H9 (cell line): Measurements from ENCODE around the gene PCDHA1. TPM values are rescaled to one million over a fixed set of nuclear protein-coding genes. Genes with fewer than 3 reads are reported as not detected.

Experiments used
- DNase-seq: peaks from one replicate; pipeline ENCODE4 v3.0.0-alpha.2; 2017
- H2AFZ ChIP-seq: one replicate; pipeline ENCODE4 v1.6.1; 2013; ENCODE audit warnings: mild to moderate bottlenecking, low read length, control low read depth, moderate library complexity
- H2AK5ac ChIP-seq: 2 replicates; pipeline ENCODE4 v1.6.1; 2013; ENCODE audit warnings: low read length, control low read depth, mixed read lengths; ENCODE audit not compliant: insufficient read length
- H2BK120ac ChIP-seq: one replicate; pipeline ENCODE4 v1.6.1; 2013; ENCODE audit warnings: low read depth, mild to moderate bottlenecking, low read length, control low read depth, inconsistent platforms; ENCODE audit not compliant: poor library complexity, severe bottlenecking
- H2BK12ac ChIP-seq: 2 replicates; pipeline ENCODE4 v1.6.1; 2013; ENCODE audit warnings: low read length, control low read depth, mixed read lengths, low read depth; ENCODE audit not compliant: insufficient read length
- H2BK15ac ChIP-seq: 2 replicates; pipeline ENCODE4 v1.6.1; 2013; ENCODE audit warnings: low read depth, low read length, control low read depth
- H2BK20ac ChIP-seq: one replicate; pipeline ENCODE4 v1.6.1; 2013; ENCODE audit warnings: low read depth, mild to moderate bottlenecking, low read length, control low read depth, inconsistent platforms; ENCODE audit not compliant: poor library complexity, severe bottlenecking
- H2BK5ac ChIP-seq: 2 replicates; pipeline ENCODE4 v1.6.1; 2013; ENCODE audit warnings: low read length, control low read depth, mixed read lengths; ENCODE audit not compliant: insufficient read length
- H3K14ac ChIP-seq: 2 replicates; pipeline ENCODE4 v1.6.1; 2013; ENCODE audit warnings: low read length, control low read depth; ENCODE audit not compliant: insufficient read depth
- H3K18ac ChIP-seq: 2 replicates; pipeline ENCODE4 v1.6.1; 2013; ENCODE audit warnings: low read depth, mild to moderate bottlenecking, mixed read lengths, low read length, control low read depth; ENCODE audit not compliant: insufficient read length
- H3K23ac ChIP-seq: 2 replicates; pipeline ENCODE4 v1.6.1; 2013; ENCODE audit warnings: low read length, control low read depth, mixed read lengths, low read depth; ENCODE audit not compliant: insufficient read length
- H3K23me2 ChIP-seq: 2 replicates; pipeline ENCODE4 v1.6.1; 2013; ENCODE audit warnings: low read depth, mild to moderate bottlenecking, mixed read lengths, low read length, control low read depth; ENCODE audit not compliant: insufficient read length, poor library complexity, severe bottlenecking
- H3K27ac ChIP-seq: 2 replicates; pipeline ENCODE4 v1.5.1; 2013; ENCODE audit warnings: low read length, control low read depth, mixed read lengths, low read depth; ENCODE audit not compliant: insufficient read length
- H3K27me3 ChIP-seq: 2 replicates; pipeline ENCODE4 v1.6.1; 2013; ENCODE audit warnings: low read length, control low read depth, inconsistent platforms; ENCODE audit not compliant: insufficient read depth
- H3K4ac ChIP-seq: 2 replicates; pipeline ENCODE4 v1.6.1; 2013; ENCODE audit warnings: low read depth, mild to moderate bottlenecking, control low read depth, inconsistent platforms, low read length, moderate library complexity
- H3K4me1 ChIP-seq: 2 replicates; pipeline ENCODE4 v1.6.1; 2013; ENCODE audit warnings: low read length, control low read depth, inconsistent platforms; ENCODE audit not compliant: insufficient read depth
- H3K4me2 ChIP-seq: 2 replicates; pipeline ENCODE4 v1.6.1; 2013; ENCODE audit warnings: low read length, control low read depth, mixed read lengths; ENCODE audit not compliant: insufficient read length, insufficient read depth
- H3K56ac ChIP-seq: 2 replicates; pipeline ENCODE4 v1.6.1; 2013; ENCODE audit warnings: low read depth, mild to moderate bottlenecking, mixed read lengths, low read length, control low read depth; ENCODE audit not compliant: insufficient read length
- H3K79me1 ChIP-seq: 2 replicates; pipeline ENCODE4 v1.6.1; 2013; ENCODE audit warnings: low read depth, mild to moderate bottlenecking, moderate library complexity, low read length, control low read depth, inconsistent platforms; ENCODE audit not compliant: insufficient read depth, poor library complexity, severe bottlenecking
- H3K79me2 ChIP-seq: 2 replicates; pipeline ENCODE4 v1.6.1; 2013; ENCODE audit warnings: low read length, control low read depth, inconsistent platforms; ENCODE audit not compliant: insufficient read depth
- H3K9ac ChIP-seq: 2 replicates; pipeline ENCODE4 v1.6.1; 2013; ENCODE audit warnings: low read length, control low read depth, mixed read lengths; ENCODE audit not compliant: insufficient read length; ENCODE audit errors: extremely low read depth
- H3K9me3 ChIP-seq: one replicate; pipeline ENCODE4 v1.6.1; 2013; ENCODE audit warnings: low read depth, low read length, inconsistent platforms; ENCODE audit not compliant: control insufficient read depth
- H3T11ph ChIP-seq: one replicate; pipeline ENCODE4 v1.6.1; 2013; ENCODE audit warnings: mild to moderate bottlenecking, low read length, control low read depth, inconsistent platforms
- H4K20me1 ChIP-seq: one replicate; pipeline ENCODE4 v1.6.1; 2013; ENCODE audit not compliant: control insufficient read depth, insufficient read length, insufficient read depth
- H4K5ac ChIP-seq: 2 replicates; pipeline ENCODE4 v1.6.1; 2013; ENCODE audit warnings: low read depth, mild to moderate bottlenecking, mixed read lengths, low read length, control low read depth; ENCODE audit not compliant: insufficient read length
- H4K8ac ChIP-seq: replicated peaks from 2 replicates; pipeline ENCODE4 v1.6.1; 2013; ENCODE audit warnings: low read length, control low read depth, mixed read lengths, low read depth; ENCODE audit not compliant: insufficient read length
- H4K91ac ChIP-seq: 2 replicates; pipeline ENCODE4 v1.6.1; 2013; ENCODE audit warnings: low read depth, mild to moderate bottlenecking, moderate library complexity, mixed read lengths, low read length, control low read depth; ENCODE audit not compliant: insufficient read length
- H3K27ac Mint-ChIP-seq, 3 experiments: 2 replicates in 2 of 3; 3 replicates in 1 of 3; pipeline ENCODE4 v1.8.0; 2020 to 2021; ENCODE audit warnings: mixed read lengths in 3 of 3, mild to moderate bottlenecking in 1 of 3, moderate library complexity in 1 of 3
- H3K27me3 Mint-ChIP-seq: 2 replicates; pipeline ENCODE4 v1.8.0; 2021; ENCODE audit warnings: low read depth, mild to moderate bottlenecking, moderate library complexity, mixed read lengths
- H3K36me3 Mint-ChIP-seq, 3 experiments: 2 replicates in 2 of 3; 3 replicates in 1 of 3; pipeline ENCODE4 v1.8.0; 2020 to 2021; ENCODE audit warnings: low read depth in 3 of 3, mixed read lengths in 3 of 3; ENCODE audit not compliant: insufficient read depth in 1 of 3
- H3K4me1 Mint-ChIP-seq, 2 experiments: 2 replicates each; pipeline ENCODE4 v1.8.0; 2020; ENCODE audit warnings: mixed read lengths in 2 of 2
- H3K4me3 Mint-ChIP-seq, 2 experiments: 2 replicates in 1 of 2; 3 replicates in 1 of 2; pipeline ENCODE4 v1.8.0; 2020 to 2021; ENCODE audit warnings: mild to moderate bottlenecking in 2 of 2, mixed read lengths in 2 of 2, moderate library complexity in 1 of 2
- H3K9me3 Mint-ChIP-seq, 2 experiments: 2 replicates in 1 of 2; 3 replicates in 1 of 2; pipeline ENCODE4 v1.8.0; 2020; ENCODE audit warnings: mild to moderate bottlenecking in 2 of 2, mixed read lengths in 2 of 2, moderate library complexity in 1 of 2
- WGBS: extraction: QIAGEN DNeasy Blood & Tissue Kit; methylation state at CpG from one replicate; pipeline ENCODE4 v1.1.7; 2013; ENCODE audit warnings: missing lambda C conversion rate, low lambda C conversion rate, mixed read lengths; ENCODE audit not compliant: insufficient read length; ENCODE audit errors: extremely low coverage; 5-methylcytosine and 5-hydroxymethylcytosine counted together
- total RNA-seq: library from RNA; stranded (reverse); gene quantifications from 2 replicates; pipeline ENCODE4 v1.2.1, GENCODE V29; 2021
- TF ChIP-seq, protein P1 (sequence below): fragments of 200-600 bp; sonication (generic); conservative IDR thresholded peaks from 3 replicates; pipeline ENCODE4 v1.8.0; 2021; ENCODE audit warnings: antibody characterized with exemption, mild to moderate bottlenecking

Gene PCDHA1
- total RNA-seq, 1 experiment from 2014 or later: 0.61 TPM

GRCh38 chr5:140966293-140967225 is 180.6 kb downstream of the PCDHA1 start, which contains the start of gene PCDHAC2:
Gene PCDHAC2, plus strand, starts transcription at chr5:140966476. Its CDS starts 291 bp downstream, at chr5:140966767.
- H2BK15ac ChIP-seq: no peak within 1 kb of the TSS
- no peaks in the 10 kb centered on the region for H3K9me3 ChIP-seq
- no peak within 1 kb of the TSS for H3T11ph ChIP-seq
- no peak within 1 kb of the TSS for H2BK20ac ChIP-seq
- Mint-ChIP-seq H3K4me3 (peak within 1 kb of the TSS; percentile 82 to 94), H3K36me3 (peaks cover 0 to 4% (median 2%) of the 10 kb centered on the region in 3 experiments; a peak in 3 of 7 replicates), H3K27ac (peak within 1 kb of the TSS in 2 of 3 experiments; percentile 54 to 83; a peak in 3 of 7 replicates), H3K9me3 (no peaks in the 10 kb centered on the region), H3K27me3 (peaks cover 41% of the 10 kb centered on the region), H3K4me1 (peaks cover 40 to 44% of the 10 kb centered on the region in 2 experiments)
- H2AK5ac ChIP-seq: no peak within 1 kb of the TSS
- no peak within 1 kb of the TSS for H2BK5ac ChIP-seq
- H3K23ac ChIP-seq: no peak within 1 kb of the TSS
- peaks cover 14% of the 10 kb centered on the region for H3K23me2 ChIP-seq
- H4K91ac ChIP-seq: no peak within 1 kb of the TSS
- peak; percentile 83 for DNase-seq
- no peak within 1 kb of the TSS for H3K4ac ChIP-seq
- H2BK120ac ChIP-seq: no peak within 1 kb of the TSS
- no peaks in the 10 kb centered on the region for H3K79me1 ChIP-seq
- no peak within 1 kb of the TSS for H3K27ac ChIP-seq
- peaks cover 2% of the 10 kb centered on the region for H4K20me1 ChIP-seq
- H3K4me2 ChIP-seq: peak within 1 kb of the TSS; percentile 54
- H3K9ac ChIP-seq: peak within 1 kb of the TSS; percentile 44
- TF ChIP-seq, protein P1, sequence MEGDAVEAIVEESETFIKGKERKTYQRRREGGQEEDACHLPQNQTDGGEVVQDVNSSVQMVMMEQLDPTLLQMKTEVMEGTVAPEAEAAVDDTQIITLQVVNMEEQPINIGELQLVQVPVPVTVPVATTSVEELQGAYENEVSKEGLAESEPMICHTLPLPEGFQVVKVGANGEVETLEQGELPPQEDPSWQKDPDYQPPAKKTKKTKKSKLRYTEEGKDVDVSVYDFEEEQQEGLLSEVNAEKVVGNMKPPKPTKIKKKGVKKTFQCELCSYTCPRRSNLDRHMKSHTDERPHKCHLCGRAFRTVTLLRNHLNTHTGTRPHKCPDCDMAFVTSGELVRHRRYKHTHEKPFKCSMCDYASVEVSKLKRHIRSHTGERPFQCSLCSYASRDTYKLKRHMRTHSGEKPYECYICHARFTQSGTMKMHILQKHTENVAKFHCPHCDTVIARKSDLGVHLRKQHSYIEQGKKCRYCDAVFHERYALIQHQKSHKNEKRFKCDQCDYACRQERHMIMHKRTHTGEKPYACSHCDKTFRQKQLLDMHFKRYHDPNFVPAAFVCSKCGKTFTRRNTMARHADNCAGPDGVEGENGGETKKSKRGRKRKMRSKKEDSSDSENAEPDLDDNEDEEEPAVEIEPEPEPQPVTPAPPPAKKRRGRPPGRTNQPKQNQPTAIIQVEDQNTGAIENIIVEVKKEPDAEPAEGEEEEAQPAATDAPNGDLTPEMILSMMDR: no peak
- no peak within 1 kb of the TSS for H4K5ac ChIP-seq
- no peak within 1 kb of the TSS for H4K8ac ChIP-seq
- no peaks in the 10 kb centered on the region for H3K79me2 ChIP-seq
- no peak within 1 kb of the TSS for H2BK12ac ChIP-seq
- H2AFZ ChIP-seq: no peak within 1 kb of the TSS
- H3K18ac ChIP-seq: no peak within 1 kb of the TSS
- no CpG with 5 or more reads among the region's 80 CpGs for WGBS
- H3K14ac ChIP-seq: no peak within 1 kb of the TSS; the same call in 1 of the 2 replicates
- peaks cover 6% of the 10 kb centered on the region; the same call in 1 of the 2 replicates for H3K27me3 ChIP-seq
- peaks cover 3% of the 10 kb centered on the region; the same call in 1 of the 2 replicates for H3K4me1 ChIP-seq
- H3K56ac ChIP-seq: no peak within 1 kb of the TSS
